Lung (tissue), 12 donors: ENCODE data around the gene MCRIP1. TPM values are rescaled to one million over a fixed set of nuclear protein-coding genes. Genes with fewer than 3 reads are reported as not detected.

Experiments
- ATAC-seq: fragments of 200-7000 bp; cut with Tn5 transposase; one replicate; pipeline ENCODE4 v1.9.1; 2020; ENCODE audit warnings: moderate number of reproducible peaks; ENCODE audit not compliant: insufficient read depth, low FRiP score
- DNase-seq, 3 donors: peaks; one replicate each; pipeline ENCODE4 v3.0.0-alpha.2; 2013 to 2017
- H3K27ac ChIP-seq, 2 donors: one replicate each; pipeline ENCODE4 v1.5.1; 2013; ENCODE audit warnings: mild to moderate bottlenecking in 2 of 2, moderate library complexity in 2 of 2, control low read depth in 1 of 2, inconsistent platforms in 1 of 2, low read depth in 1 of 2, low read length in 1 of 2
- H3K27me3 ChIP-seq, 3 donors: one replicate each; pipeline ENCODE4 v1.5.1; 2013; ENCODE audit warnings: low read length in 2 of 3; ENCODE audit not compliant: control insufficient read depth in 3 of 3, insufficient read depth in 3 of 3
- H3K36me3 ChIP-seq, 4 donors: one replicate each; pipeline ENCODE4 v1.5.1; 2013; ENCODE audit warnings: low read length in 4 of 4, mild to moderate bottlenecking in 1 of 4, moderate library complexity in 1 of 4; ENCODE audit not compliant: control insufficient read depth in 4 of 4, insufficient read depth in 4 of 4
- H3K4me1 ChIP-seq, 5 donors: one replicate each; pipeline ENCODE4 v1.5.1; 2013; ENCODE audit warnings: low read length in 5 of 5, mild to moderate bottlenecking in 2 of 5, moderate library complexity in 1 of 5; ENCODE audit not compliant: control insufficient read depth in 5 of 5, insufficient read depth in 5 of 5
- H3K4me3 ChIP-seq: one replicate; pipeline ENCODE4 v1.5.1; 2013; ENCODE audit warnings: mild to moderate bottlenecking, control low read depth, moderate library complexity
- H3K9ac ChIP-seq, 2 donors: one replicate each; pipeline ENCODE4 v1.5.1; 2013; ENCODE audit warnings: low read length in 2 of 2, control low read depth in 1 of 2; ENCODE audit not compliant: insufficient read depth in 1 of 2
- H3K9me3 ChIP-seq, 4 donors: one replicate each; pipeline ENCODE4 v1.5.1; 2013; ENCODE audit warnings: low read length in 3 of 4, mild to moderate bottlenecking in 1 of 4, moderate library complexity in 1 of 4; ENCODE audit not compliant: control insufficient read depth in 4 of 4, insufficient read depth in 3 of 4
- WGBS, 2 donors: extraction: QIAGEN DNeasy Blood & Tissue Kit; methylation state at CpG; one replicate each; pipeline ENCODE4 v1.1.7; 2013; 5-methylcytosine and 5-hydroxymethylcytosine counted together
- polyA plus RNA-seq, 2 donors: library from polyadenylated mRNA; stranded (reverse); fragments of 200-250 nt; gene quantifications; one replicate each; pipeline ENCODE4 v1.2.1, GENCODE V29; 2013
- total RNA-seq, 2 donors: library from RNA; depleted of rRNA in 1 of 2; stranded (reverse); fragments of >200 nt in 1 of 2; gene quantifications; one replicate each; pipeline ENCODE4 v1.2.1, GENCODE V29; 2014 to 2021
- TF ChIP-seq, protein P1 (sequence below): IDR thresholded peaks from 2 replicates; pipeline ENCODE4 v1.5.1; 2012; ENCODE audit warnings: mild to moderate bottlenecking; ENCODE audit errors: control extremely low read depth, extremely low read depth
- donor health status: control.
- donor health status: control.
- donor health status: Bipolar disorder and iron deficiency.
- donor health status: healthy.
- donor health status: DM: yes; HTN: yes; CAD: no.

The MCRIP1 gene
- total and polyA plus RNA-seq, 4 donors, result 47.6 to 188 (median 106) TPM

DNA sequence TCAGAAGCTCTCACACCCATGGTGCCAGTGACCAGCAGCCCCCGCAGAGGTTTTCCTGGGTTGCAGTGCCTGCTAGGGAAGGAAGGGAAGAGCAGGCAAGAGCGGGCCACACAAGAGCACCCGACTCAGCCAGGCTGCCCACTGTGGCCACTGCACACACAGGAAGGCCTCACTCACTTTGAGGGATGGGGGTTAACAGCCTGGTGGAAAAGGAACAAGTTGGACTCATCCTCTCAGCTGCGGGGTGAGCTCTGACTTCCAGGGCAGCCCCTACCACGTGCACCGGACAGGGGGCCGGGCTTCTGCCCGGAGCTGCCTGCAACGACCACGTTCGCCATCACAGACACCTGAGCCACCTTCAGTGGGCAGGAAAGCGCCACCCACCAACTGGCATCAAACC lies 19.1 kb upstream of the MCRIP1 start:
- Histone ChIP-seq H3K9ac (no peak overlapping the region), H3K4me3 (no peak overlapping the region), H3K27me3 (no peaks in the 10 kb centered on the region), H3K27ac (no peak overlapping the region), H3K9me3 (no peaks in the 10 kb centered on the region), H3K4me1 (peaks cover 0 to 4% (median 0%) of the 10 kb centered on the region in 5 donors), H3K36me3 (peaks cover 6 to 50% (median 19%) of the 10 kb centered on the region in 4 donors)
- WGBS, 2 donors, result 91 to 93% methylated on average over 12 of the region's 12 CpGs
- TF ChIP-seq, protein P1, sequence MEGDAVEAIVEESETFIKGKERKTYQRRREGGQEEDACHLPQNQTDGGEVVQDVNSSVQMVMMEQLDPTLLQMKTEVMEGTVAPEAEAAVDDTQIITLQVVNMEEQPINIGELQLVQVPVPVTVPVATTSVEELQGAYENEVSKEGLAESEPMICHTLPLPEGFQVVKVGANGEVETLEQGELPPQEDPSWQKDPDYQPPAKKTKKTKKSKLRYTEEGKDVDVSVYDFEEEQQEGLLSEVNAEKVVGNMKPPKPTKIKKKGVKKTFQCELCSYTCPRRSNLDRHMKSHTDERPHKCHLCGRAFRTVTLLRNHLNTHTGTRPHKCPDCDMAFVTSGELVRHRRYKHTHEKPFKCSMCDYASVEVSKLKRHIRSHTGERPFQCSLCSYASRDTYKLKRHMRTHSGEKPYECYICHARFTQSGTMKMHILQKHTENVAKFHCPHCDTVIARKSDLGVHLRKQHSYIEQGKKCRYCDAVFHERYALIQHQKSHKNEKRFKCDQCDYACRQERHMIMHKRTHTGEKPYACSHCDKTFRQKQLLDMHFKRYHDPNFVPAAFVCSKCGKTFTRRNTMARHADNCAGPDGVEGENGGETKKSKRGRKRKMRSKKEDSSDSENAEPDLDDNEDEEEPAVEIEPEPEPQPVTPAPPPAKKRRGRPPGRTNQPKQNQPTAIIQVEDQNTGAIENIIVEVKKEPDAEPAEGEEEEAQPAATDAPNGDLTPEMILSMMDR, result no peak
- no peak for DNase-seq
- ATAC-seq, result no peak

GRCh38 chr17:81851423-81851822 lies 18.3 kb upstream of the MCRIP1 start:
- Histone ChIP-seq H3K9me3 (no peaks in the 10 kb centered on the region), H3K27ac (no peak overlapping the region), H3K4me1 (peaks cover 0 to 4% (median 0%) of the 10 kb centered on the region in 5 donors), H3K27me3 (no peaks in the 10 kb centered on the region), H3K36me3 (peaks cover 11 to 58% (median 22%) of the 10 kb centered on the region in 4 donors), H3K4me3 (no peak overlapping the region), H3K9ac (no peak overlapping the region)
- WGBS, 2 donors, result 96% methylated on average over 16 of the region's 16 CpGs
- no peak for DNase-seq
- ATAC-seq, result no peak
- TF ChIP-seq, protein P1, result no peak

DNA sequence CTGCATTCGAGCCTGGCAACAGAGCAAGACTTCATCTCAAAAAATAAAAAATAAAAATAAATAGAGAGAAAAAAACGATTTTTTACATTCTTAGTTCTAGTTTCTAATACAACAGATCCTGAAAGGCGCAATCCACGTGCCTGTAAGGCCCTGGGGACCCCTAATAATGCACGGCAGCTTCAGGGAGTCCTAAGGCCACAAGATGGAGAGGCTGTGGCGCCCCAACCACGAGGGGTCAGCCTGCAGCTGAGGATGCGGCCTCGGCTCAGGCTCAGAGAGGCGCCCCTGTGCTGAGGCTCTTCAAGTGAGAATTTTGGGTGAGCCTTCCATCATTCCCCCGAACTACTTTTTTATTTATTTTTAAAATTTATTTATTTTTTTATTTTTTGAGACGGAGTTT lies 16.4 kb upstream of the MCRIP1 start:
- DNase-seq, result no peak
- H3K9ac ChIP-seq, result no peak overlapping the region
- ATAC-seq, result no peak
- TF ChIP-seq, protein P1, result no peak
- H3K27me3 ChIP-seq, result no peaks in the 10 kb centered on the region
- H3K9me3 ChIP-seq, result no peaks in the 10 kb centered on the region
- WGBS, 2 donors, result 94 to 97% methylated on average over 12 of the region's 12 CpGs
- peaks cover 21 to 64% (median 28%) of the 10 kb centered on the region in 4 donors for H3K36me3 ChIP-seq
- no peaks in the 10 kb centered on the region for H3K4me1 ChIP-seq
- no peak overlapping the region for H3K27ac ChIP-seq
- H3K4me3 ChIP-seq, result no peak overlapping the region
